GM23338 (cell line): ENCODE data around the gene CLEC6A. TPM values are rescaled to one million over a fixed set of nuclear protein-coding genes. Genes with fewer than 3 reads are reported as not detected.

Experiments
- ATAC-seq: fragments of 200-7000 bp; cut with Tn5 transposase; 3 replicates; pipeline ENCODE4 v1.9.1; 2020
- DNase-seq: peaks from one replicate; pipeline ENCODE4 v3.0.0-alpha.2; 2015; ENCODE audit warnings: low spot score
- H2AFZ ChIP-seq: fragments of 200-600 bp; sonication (generic); 2 replicates; pipeline ENCODE4 v1.8.0; 2016; ENCODE audit warnings: antibody characterized with exemption, mild to moderate bottlenecking, moderate library complexity
- H3F3A ChIP-seq: fragments of 200-600 bp; sonication (generic); replicated peaks from 2 replicates; pipeline ENCODE4 v1.8.0; 2017; ENCODE audit warnings: antibody characterized with exemption, mixed run types, low read depth
- H3K27ac ChIP-seq: fragments of 200-600 bp; sonication (generic); 2 replicates; pipeline ENCODE4 v1.6.1; 2016; ENCODE audit warnings: low read depth
- H3K27me3 ChIP-seq: fragments of 200-600 bp; sonication (generic); 2 replicates; pipeline ENCODE4 v1.8.0; 2016; ENCODE audit warnings: mild to moderate bottlenecking, mixed run types, moderate library complexity; ENCODE audit not compliant: insufficient read depth
- H3K36me3 ChIP-seq: fragments of 200-600 bp; sonication (generic); 2 replicates; pipeline ENCODE4 v1.8.0; 2016; ENCODE audit warnings: mild to moderate bottlenecking; ENCODE audit not compliant: insufficient read depth
- H3K4me1 ChIP-seq: fragments of 200-600 bp; sonication (generic); 2 replicates; pipeline ENCODE4 v1.8.0; 2016; ENCODE audit warnings: mild to moderate bottlenecking, moderate library complexity; ENCODE audit not compliant: insufficient read depth
- H3K4me2 ChIP-seq: fragments of 200-600 bp; sonication (generic); 2 replicates; pipeline ENCODE4 v1.7.1; 2017; ENCODE audit warnings: mixed run types
- H3K4me3 ChIP-seq: fragments of 200-600 bp; sonication (generic); 2 replicates; pipeline ENCODE4 v1.6.1; 2016; ENCODE audit warnings: mixed run types
- H3K79me2 ChIP-seq: fragments of 200-600 bp; sonication (generic); replicated peaks from 2 replicates; pipeline ENCODE4 v1.8.0; 2017; ENCODE audit warnings: mild to moderate bottlenecking; ENCODE audit not compliant: insufficient read depth
- H3K9me2 ChIP-seq: fragments of 200-600 bp; sonication (generic); 2 replicates; pipeline ENCODE4 v1.8.0; 2017; ENCODE audit not compliant: insufficient read depth
- H4K20me1 ChIP-seq: fragments of 200-600 bp; sonication (generic); replicated peaks from 2 replicates; pipeline ENCODE4 v1.8.0; 2017; ENCODE audit warnings: mild to moderate bottlenecking; ENCODE audit not compliant: insufficient read depth
- H3K27ac Mint-ChIP-seq: 2 replicates; pipeline ENCODE4 v1.8.0; 2020; ENCODE audit warnings: inconsistent platforms, mild to moderate bottlenecking, moderate library complexity, mixed read lengths
- H3K27me3 Mint-ChIP-seq: 3 replicates; pipeline ENCODE4 v1.8.0; 2022; ENCODE audit warnings: low read depth, mild to moderate bottlenecking, moderate library complexity, mixed read lengths, inconsistent platforms; ENCODE audit not compliant: insufficient read depth, poor library complexity
- H3K36me3 Mint-ChIP-seq: 3 replicates; pipeline ENCODE4 v1.8.0; 2021; ENCODE audit warnings: low read depth, mild to moderate bottlenecking, inconsistent platforms, moderate library complexity, mixed read lengths
- H3K4me1 Mint-ChIP-seq: 3 replicates; pipeline ENCODE4 v1.8.0; 2020; ENCODE audit warnings: mild to moderate bottlenecking, inconsistent platforms, mixed read lengths
- H3K4me3 Mint-ChIP-seq: 3 replicates; pipeline ENCODE4 v1.8.0; 2021; ENCODE audit warnings: moderate library complexity, mild to moderate bottlenecking, inconsistent platforms, mixed read lengths
- H3K9me3 Mint-ChIP-seq: 3 replicates; pipeline ENCODE4 v1.8.0; 2020; ENCODE audit warnings: moderate library complexity, mild to moderate bottlenecking, inconsistent platforms, mixed read lengths
- CREB1 ChIP-seq: fragments of 250-450 bp; sonication (Bioruptor Pico); IDR thresholded peaks from 2 replicates; pipeline ENCODE4 v1.5.0; 2020; ENCODE audit warnings: low read depth, mild to moderate bottlenecking, moderate library complexity
- ETS1 ChIP-seq: IDR thresholded peaks from 2 replicates; pipeline ENCODE4 v1.6.1; 2016; ENCODE audit warnings: antibody characterized with exemption
- EZH2 ChIP-seq: fragments of 200-600 bp; sonication (generic); IDR thresholded peaks from one replicate; pipeline ENCODE4 v1.8.0; 2017; ENCODE audit warnings: antibody characterized with exemption, mild to moderate bottlenecking, low read depth; ENCODE audit not compliant: unreplicated experiment
- EZH2phosphoT487 ChIP-seq: fragments of 200-600 bp; sonication (generic); IDR thresholded peaks from one replicate; pipeline ENCODE4 v1.8.1; 2018; ENCODE audit warnings: antibody characterized with exemption; ENCODE audit not compliant: unreplicated experiment
- JUNB ChIP-seq: IDR thresholded peaks from one replicate; pipeline ENCODE4 v1.6.1; 2016; ENCODE audit warnings: antibody characterized with exemption; ENCODE audit not compliant: unreplicated experiment
- NANOG ChIP-seq: IDR thresholded peaks from 2 replicates; pipeline ENCODE4 v1.6.1; 2016; ENCODE audit warnings: antibody characterized with exemption, borderline replicate concordance
- POLR2AphosphoS5 ChIP-seq: IDR thresholded peaks from 2 replicates; pipeline ENCODE4 v1.6.1; 2016; ENCODE audit warnings: antibody characterized with exemption, low read depth
- REST ChIP-seq: IDR thresholded peaks from one replicate; pipeline ENCODE4 v1.6.1; 2018; ENCODE audit warnings: antibody characterized with exemption; ENCODE audit not compliant: unreplicated experiment
- ZNF114 ChIP-seq: fragments of 250-450 bp; sonication (Bioruptor Pico); IDR thresholded peaks from 2 replicates; pipeline ENCODE4 v1.5.0; 2020; ENCODE audit warnings: mild to moderate bottlenecking, moderate library complexity
- ZNF331 ChIP-seq: fragments of 250-450 bp; sonication (Bioruptor Pico); IDR thresholded peaks from 2 replicates; pipeline ENCODE4 v1.5.0; 2020; ENCODE audit warnings: low read depth, mild to moderate bottlenecking, moderate library complexity
- ZNF462 ChIP-seq: fragments of 250-450 bp; sonication (Bioruptor Pico); IDR thresholded peaks from 2 replicates; pipeline ENCODE4 v1.5.0; 2020; ENCODE audit warnings: mild to moderate bottlenecking, moderate library complexity
- polyA plus RNA-seq: library from polyadenylated mRNA; unstranded; fragments of >200 nt; fragmentation: Nextera tagmentation; extraction: Ambion mirVana; gene quantifications from 2 replicates; pipeline ENCODE4 v1.2.1, GENCODE V29; 2016
- total RNA-seq: library from RNA; depleted of rRNA; stranded (reverse); fragments of >200 nt; shearing (Covaris generic); gene quantifications from 2 replicates; pipeline ENCODE4 v1.2.3, GENCODE V29; 2014

CLEC6A gene
- total and polyA plus RNA-seq, 2 experiments from 2014 or later, result not detected

GRCh38 chr12:8527250-8528130 is 71.7 kb downstream of the CLEC6A start:
- H3K27ac ChIP-seq, result no peak overlapping the region
- Mint-ChIP-seq H3K27me3 (peaks cover 4% of the 10 kb centered on the region), H3K4me3 (no peak overlapping the region), H3K27ac (no peak overlapping the region), H3K36me3 (0 out of 3 replicates have a peak, but pooled peaks cover 6% of the 10 kb centered on the region), H3K9me3 (peaks cover 16% of the 10 kb centered on the region; the same call in 2 of the 3 replicates), H3K4me1 (peaks cover 4% of the 10 kb centered on the region)
- no peak for TF ChIP-seq REST
- TF ChIP-seq JUNB, result no peak
- no peak for TF ChIP-seq ZNF114
- TF ChIP-seq POLR2AphosphoS5, result no peak
- no peak for TF ChIP-seq ZNF331
- TF ChIP-seq EZH2phosphoT487, result no peak
- no peak for TF ChIP-seq ETS1
- TF ChIP-seq ZNF462, result no peak
- no peak for TF ChIP-seq EZH2
- no peak for TF ChIP-seq CREB1
- no peak for TF ChIP-seq NANOG
- ATAC-seq (peak; percentile 97), DNase-seq (peak; percentile 58)
- H3K27me3 ChIP-seq, result no peaks in the 10 kb centered on the region
- H2AFZ ChIP-seq, result peak overlapping the region; percentile 95
- H4K20me1 ChIP-seq, result no peaks in the 10 kb centered on the region
- H3K4me3 ChIP-seq, result no peak overlapping the region
- 0 out of 2 replicates have a peak overlapping the region, but pooled peaks have one; percentile 5 for H3K4me2 ChIP-seq
- H3K9me2 ChIP-seq, result 0 out of 2 replicates have a peak, but pooled peaks cover 2% of the 10 kb centered on the region
- H3F3A ChIP-seq, result no peaks in the 10 kb centered on the region
- H3K79me2 ChIP-seq, result no peaks in the 10 kb centered on the region
- H3K36me3 ChIP-seq, result no peaks in the 10 kb centered on the region
- peaks cover 7% of the 10 kb centered on the region; the same call in 1 of the 2 replicates for H3K4me1 ChIP-seq
